Cerebellar cortex (tissue), 1 donor: Measurements from ENCODE around the gene HSPH1.
"Not testable (repeated sequence)": the region's sequence is repeated elsewhere in the genome, so short reads cannot be mapped to it uniquely, and the experiment has no call there.

ENCODE experiments used
- DNase-seq: peaks from one replicate; pipeline ENCODE4 v3.0.0-alpha.2; 2015; ENCODE audit warnings: low spot score

HSPH1 gene

GRCh38 chr13:31177813-31178495 lies 16.2 kb upstream of the HSPH1 start:
- DNase-seq: not testable (repeated sequence)

- DNase-seq: no peak
These were observed 14.3 kb upstream of the HSPH1 start for GRCh38 chr13:31175847-31176532.

GRCh38 chr13:31174018-31174417 lies 12.3 kb upstream of the HSPH1 start:
- DNase-seq: peak; percentile 5

GRCh38 chr13:31172535-31172934 lies 10.8 kb upstream of the HSPH1 start:
- DNase-seq: no peak

- no peak for DNase-seq
These were observed 10.3 kb upstream of the HSPH1 start for GRCh38 chr13:31172001-31172400.

- no peak for DNase-seq
These were observed 7.0 kb upstream of the HSPH1 start for GRCh38 chr13:31168736-31169135.

GRCh38 chr13:31168166-31168565 lies 6.5 kb upstream of the HSPH1 start:
- no peak for DNase-seq

- no peak for DNase-seq
These were observed 5.8 kb upstream of the HSPH1 start for GRCh38 chr13:31167490-31167889.

GRCh38 chr13:31166591-31166990 lies 4.9 kb upstream of the HSPH1 start:
- no peak for DNase-seq

GRCh38 chr13:31162151-31163008 lies 676 bp upstream of the HSPH1 start:
- peak; percentile 98 for DNase-seq

- DNase-seq: peak; percentile 45
These were observed 697 bp downstream of the HSPH1 start for GRCh38 chr13:31160857-31161556.

- no peak for DNase-seq
These were observed 2.4 kb downstream of the HSPH1 start for GRCh38 chr13:31159306-31159705.

GRCh38 chr13:31154939-31155338 lies 6.8 kb downstream of the HSPH1 start:
- DNase-seq: no peak

GRCh38 chr13:31151837-31152236 lies 9.9 kb downstream of the HSPH1 start:
- DNase-seq: no peak

GRCh38 chr13:31150315-31150985 lies 11.3 kb downstream of the HSPH1 start:
- no peak for DNase-seq

GRCh38 chr13:31149604-31150003 lies 12.1 kb downstream of the HSPH1 start:
- no peak for DNase-seq

- no peak for DNase-seq
These were observed 16.3 kb downstream of the HSPH1 start for GRCh38 chr13:31145417-31145816.

- no peak for DNase-seq
These were observed 23.2 kb downstream of the HSPH1 start for GRCh38 chr13:31138515-31138914.

GRCh38 chr13:31136724-31137123 lies 25.0 kb downstream of the HSPH1 start:
- no peak for DNase-seq

- DNase-seq: no peak
These were observed 27.5 kb downstream of the HSPH1 start for GRCh38 chr13:31134039-31134711.

- DNase-seq: no peak
These were observed 28.1 kb downstream of the HSPH1 start for GRCh38 chr13:31133621-31134020.
